Spleen (tissue), 11 donors: ENCODE data around the gene NFIA. TPM values are rescaled to one million over a fixed set of nuclear protein-coding genes. Genes with fewer than 3 reads are reported as not detected.

Experiments used
- DNase-seq: peaks from one replicate; pipeline ENCODE4 v3.0.0-alpha.2; 2020
- H3K27ac ChIP-seq, 8 donors: fragments of 200-600 bp; sonication (generic) in 7 of 8; 1 replicate in 4 of 8; 2 replicates in 4 of 8; pipeline versions ENCODE4 v1.5.0 to v1.8.0; 2016 to 2021; ENCODE audit warnings: inconsistent platforms in 4 of 8, mild to moderate bottlenecking in 4 of 8, moderate library complexity in 1 of 8
- H3K27me3 ChIP-seq, 7 donors: fragments of 200-600 bp; sonication (generic) in 6 of 7; replicated peaks in 1 of 7; 1 replicate in 4 of 7; 2 replicates in 3 of 7; pipeline versions ENCODE4 v1.5.0 to v1.8.0; 2016 to 2021; ENCODE audit warnings: inconsistent platforms in 3 of 7, mild to moderate bottlenecking in 1 of 7
- H3K36me3 ChIP-seq, 6 donors: fragments of 200-600 bp; sonication (generic) in 5 of 6; 1 replicate in 4 of 6; 2 replicates in 2 of 6; pipeline versions ENCODE4 v1.5.0 to v1.8.0; 2016 to 2021; ENCODE audit warnings: inconsistent platforms in 2 of 6
- H3K4me1 ChIP-seq, 6 donors: fragments of 200-600 bp; sonication (generic) in 5 of 6; 1 replicate in 3 of 6; 2 replicates in 3 of 6; pipeline versions ENCODE4 v1.5.0 to v1.8.0; 2016 to 2021; ENCODE audit warnings: inconsistent platforms in 3 of 6
- H3K4me3 ChIP-seq, 8 donors: fragments of 200-600 bp; sonication (generic) in 7 of 8; 1 replicate in 4 of 8; 2 replicates in 4 of 8; pipeline versions ENCODE4 v1.5.0 to v1.8.0; 2016 to 2021; ENCODE audit warnings: inconsistent platforms in 4 of 8, mild to moderate bottlenecking in 4 of 8, moderate library complexity in 2 of 8
- H3K9me3 ChIP-seq, 8 donors: fragments of 200-600 bp; sonication (generic) in 7 of 8; 1 replicate in 4 of 8; 2 replicates in 4 of 8; pipeline versions ENCODE4 v1.5.0 to v1.8.0; 2016 to 2021; ENCODE audit warnings: inconsistent platforms in 4 of 8
- CTCF ChIP-seq, 11 experiments: fragments of 200-600 bp in 7 of 11; fragments of 450-650 bp in 4 of 11; sonication (generic) in 4 of 11; IDR thresholded peaks in 8 of 11; conservative IDR thresholded peaks in 3 of 11; 1 replicate in 7 of 11; 2 replicates in 4 of 11; pipeline versions ENCODE4 v1.4.0 to v1.8.0; 2016 to 2021; ENCODE audit warnings: antibody characterized with exemption in 11 of 11, inconsistent platforms in 4 of 11, mild to moderate bottlenecking in 1 of 11
- POLR2A ChIP-seq, 3 donors: fragments of 450-650 bp; IDR thresholded peaks; one replicate each; pipeline ENCODE4 v1.5.1; 2017; ENCODE audit warnings: antibody characterized with exemption in 3 of 3, mild to moderate bottlenecking in 1 of 3
- POLR2AphosphoS5 ChIP-seq, 3 donors: sonication (generic); formaldehyde crosslinking; IDR thresholded peaks; one replicate each; pipeline ENCODE4 v1.5.1; 2017; ENCODE audit warnings: antibody characterized with exemption in 3 of 3
- WGBS, 5 donors: extraction: QIAGEN DNeasy Blood & Tissue Kit in 3 of 5; methylation state at CpG; one replicate each; pipeline versions ENCODE4 v1.1.5 to v1.1.7; 2013 to 2018; 5-methylcytosine and 5-hydroxymethylcytosine counted together
- intact Hi-C: fragments of 100-400 bp; cut with DNase I; formaldehyde crosslinking; loops from one replicate; pipeline ENCODE4 v1.15.0; 2023; ENCODE audit warnings: low total_unique reads
- polyA plus RNA-seq, 3 donors: library from polyadenylated mRNA; stranded (reverse); fragments of 200-250 nt; gene quantifications; one replicate each; pipeline ENCODE4 v1.2.1, GENCODE V29; 2013
- total RNA-seq, 7 donors: library from RNA; depleted of rRNA in 3 of 7; stranded (reverse); fragments of >200 nt in 3 of 7; fragmentation: NEBNext Ultra II Directional in 4 of 7; extraction: Animal tissue kit (Norgen Biotek cat#: 25700) in 4 of 7; gene quantifications; one replicate each; pipeline versions ENCODE4 v1.1.0 to v1.2.1, GENCODE V29; 2016 to 2021
- donor health status: healthy with polysubstance abuse.
- donor health status: DM: no; HTN: no; CAD: no; lungs with moderate emphysema.
- donor health status: DM: no; HTN: no; CAD: no.
- donor health status: Bipolar disorder and iron deficiency.
- donor health status: healthy.
- donor health status: DM: no; HTN: no; CAD: no.
- donor health status: DM: yes; HTN: yes; CAD: no.

Gene NFIA
- total and polyA plus RNA-seq, 10 donors: 3.1 to 76.8 (median 35.5) TPM

GRCh38 chr1:61104220-61104671 lies 21.9 kb downstream of the NFIA start:
- WGBS, 5 donors: 53 to 80% (median 67%) methylated on average over 3 of the region's 3 CpGs
- H3K4me1 ChIP-seq: peaks cover 0 to 63% (median 21%) of the 10 kb centered on the region in 6 donors
- no peak for DNase-seq
- peaks cover 0 to 10% (median 6%) of the 10 kb centered on the region in 8 donors for H3K9me3 ChIP-seq
- no peaks in the 10 kb centered on the region for H3K27me3 ChIP-seq
- no peak for TF ChIP-seq POLR2A (IDR thresholded peaks at IDR 0.05)
- TF ChIP-seq POLR2AphosphoS5 (IDR thresholded peaks at IDR 0.05): no peak
- TF ChIP-seq CTCF (IDR thresholded peaks at IDR 0.05 in 8 of 11, conservative IDR thresholded peaks at IDR 0.05 in 3 of 11): no peak
- no peak overlapping the region for H3K4me3 ChIP-seq
- H3K36me3 ChIP-seq: no peaks in the 10 kb centered on the region
- intact Hi-C loops: no loop called here
- peak overlapping the region in 4 of 8 donors; percentile 23 to 83 (median 60) for H3K27ac ChIP-seq

GRCh38 chr1:61107638-61108037 lies 25.3 kb downstream of the NFIA start:
- 55 to 97% (median 94%) methylated on average over 1 of the region's 1 CpG for WGBS, 5 donors
- Histone ChIP-seq H3K36me3 (no peaks in the 10 kb centered on the region), H3K9me3 (peaks cover 0 to 10% (median 6%) of the 10 kb centered on the region in 8 donors), H3K27ac (no peak overlapping the region), H3K4me3 (no peak overlapping the region), H3K4me1 (peaks cover 15 to 61% (median 38%) of the 10 kb centered on the region in 6 donors), H3K27me3 (no peaks in the 10 kb centered on the region)
- no peak for DNase-seq
- TF ChIP-seq POLR2AphosphoS5 (IDR thresholded peaks at IDR 0.05) (no peak), CTCF (IDR thresholded peaks at IDR 0.05 in 8 of 11, conservative IDR thresholded peaks at IDR 0.05 in 3 of 11) (no peak), POLR2A (IDR thresholded peaks at IDR 0.05) (no peak)
- intact Hi-C loops: no loop called here

GRCh38 chr1:61109158-61109557 lies 26.8 kb downstream of the NFIA start:
- TF ChIP-seq CTCF (IDR thresholded peaks at IDR 0.05 in 8 of 11, conservative IDR thresholded peaks at IDR 0.05 in 3 of 11): no peak
- TF ChIP-seq POLR2AphosphoS5 (IDR thresholded peaks at IDR 0.05): no peak
- intact Hi-C loops: no loop called here
- Histone ChIP-seq H3K27me3 (no peaks in the 10 kb centered on the region), H3K9me3 (peaks cover 0 to 10% (median 6%) of the 10 kb centered on the region in 8 donors), H3K27ac (peak overlapping the region in 2 of 8 donors; percentile 7 to 63), H3K4me3 (no peak overlapping the region), H3K4me1 (peaks cover 11 to 46% (median 31%) of the 10 kb centered on the region in 6 donors), H3K36me3 (no peaks in the 10 kb centered on the region)
- no peak for DNase-seq
- 45 to 72% (median 56%) methylated on average over 1 of the region's 1 CpG for WGBS, 5 donors

GRCh38 chr1:61109910-61110309 lies 27.5 kb downstream of the NFIA start:
- H3K27ac ChIP-seq: peak overlapping the region in 4 of 8 donors; percentile 43 to 63 (median 50)
- H3K27me3 ChIP-seq: no peaks in the 10 kb centered on the region
- TF ChIP-seq CTCF (IDR thresholded peaks at IDR 0.05 in 8 of 11, conservative IDR thresholded peaks at IDR 0.05 in 3 of 11): no peak
- TF ChIP-seq POLR2A (IDR thresholded peaks at IDR 0.05): no peak
- TF ChIP-seq POLR2AphosphoS5 (IDR thresholded peaks at IDR 0.05): no peak
- DNase-seq: no peak
- H3K9me3 ChIP-seq: peaks cover 0 to 10% (median 6%) of the 10 kb centered on the region in 8 donors
- no peak overlapping the region for H3K4me3 ChIP-seq
- intact Hi-C loops: no loop called here
- peaks cover 11 to 46% (median 31%) of the 10 kb centered on the region in 6 donors for H3K4me1 ChIP-seq
- no peaks in the 10 kb centered on the region for H3K36me3 ChIP-seq
